ENCODE results near the gene KCNIP4. TPM values are rescaled to one million over a fixed set of nuclear protein-coding genes. Genes with fewer than 3 reads are reported as not detected.

The KCNIP4 gene
- total RNA-seq, 1 donor from 2014 or later: not detected

DNA sequence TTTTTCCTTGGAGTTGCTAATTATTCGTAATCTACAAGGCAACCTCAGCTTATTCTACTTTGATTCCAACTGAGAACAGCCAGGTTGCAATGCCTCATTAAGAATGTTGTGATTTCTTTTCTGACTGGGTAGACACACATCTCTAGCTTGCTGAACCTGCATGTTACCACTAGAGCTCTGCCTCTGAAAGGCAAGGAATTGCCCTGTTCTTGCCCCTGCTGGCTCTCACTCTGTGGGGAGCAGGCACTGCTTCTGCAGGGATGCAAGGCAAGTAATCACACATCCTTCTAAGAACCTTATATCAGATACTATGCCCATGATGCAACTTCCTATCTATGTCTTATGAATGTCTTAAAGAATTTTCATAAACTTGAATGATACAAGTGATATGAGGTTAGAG lies 745.2 kb downstream of the KCNIP4 start:
- H3K27ac ChIP-seq (replicated peaks): no peak overlapping the region
- TF ChIP-seq, protein P1, sequence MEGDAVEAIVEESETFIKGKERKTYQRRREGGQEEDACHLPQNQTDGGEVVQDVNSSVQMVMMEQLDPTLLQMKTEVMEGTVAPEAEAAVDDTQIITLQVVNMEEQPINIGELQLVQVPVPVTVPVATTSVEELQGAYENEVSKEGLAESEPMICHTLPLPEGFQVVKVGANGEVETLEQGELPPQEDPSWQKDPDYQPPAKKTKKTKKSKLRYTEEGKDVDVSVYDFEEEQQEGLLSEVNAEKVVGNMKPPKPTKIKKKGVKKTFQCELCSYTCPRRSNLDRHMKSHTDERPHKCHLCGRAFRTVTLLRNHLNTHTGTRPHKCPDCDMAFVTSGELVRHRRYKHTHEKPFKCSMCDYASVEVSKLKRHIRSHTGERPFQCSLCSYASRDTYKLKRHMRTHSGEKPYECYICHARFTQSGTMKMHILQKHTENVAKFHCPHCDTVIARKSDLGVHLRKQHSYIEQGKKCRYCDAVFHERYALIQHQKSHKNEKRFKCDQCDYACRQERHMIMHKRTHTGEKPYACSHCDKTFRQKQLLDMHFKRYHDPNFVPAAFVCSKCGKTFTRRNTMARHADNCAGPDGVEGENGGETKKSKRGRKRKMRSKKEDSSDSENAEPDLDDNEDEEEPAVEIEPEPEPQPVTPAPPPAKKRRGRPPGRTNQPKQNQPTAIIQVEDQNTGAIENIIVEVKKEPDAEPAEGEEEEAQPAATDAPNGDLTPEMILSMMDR (IDR thresholded peaks at IDR 0.05; ENCODE audit: borderline replicate concordance): no peak
- DNase-seq: no peak
- no peaks in the 10 kb centered on the region for H3K27me3 ChIP-seq (ENCODE audit: low read depth)
- no peaks in the 10 kb centered on the region for H3K36me3 ChIP-seq
- peaks cover 13% of the 10 kb centered on the region for H3K9me3 ChIP-seq (replicated peaks)
- H3K4me1 ChIP-seq: no peaks in the 10 kb centered on the region
- no peak overlapping the region for H3K4me3 ChIP-seq
- intact Hi-C loops (cut with micrococcal nuclease): no loop called here

DNA sequence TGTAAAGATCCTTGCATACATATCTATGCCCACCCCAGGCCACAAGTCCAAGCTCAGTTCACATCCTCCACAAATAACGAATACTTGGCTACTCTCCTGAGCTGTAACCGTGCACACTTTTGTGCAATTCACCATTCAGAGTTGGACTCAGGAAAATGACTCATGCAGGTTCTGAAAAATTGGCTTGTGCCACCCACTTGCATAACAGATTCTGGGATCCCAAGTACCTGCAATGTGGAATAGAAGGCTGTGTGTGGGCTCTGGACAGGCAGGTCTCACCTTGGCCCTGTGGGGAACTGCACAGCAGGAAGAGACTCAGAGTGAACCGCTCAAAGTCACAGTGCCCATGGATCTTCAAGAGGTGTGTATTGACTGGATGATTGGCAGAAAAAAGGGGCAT lies 745.6 kb downstream of the KCNIP4 start:
- no peaks in the 10 kb centered on the region for H3K27me3 ChIP-seq (ENCODE audit: low read depth)
- H3K27ac ChIP-seq (replicated peaks): no peak overlapping the region

DNA sequence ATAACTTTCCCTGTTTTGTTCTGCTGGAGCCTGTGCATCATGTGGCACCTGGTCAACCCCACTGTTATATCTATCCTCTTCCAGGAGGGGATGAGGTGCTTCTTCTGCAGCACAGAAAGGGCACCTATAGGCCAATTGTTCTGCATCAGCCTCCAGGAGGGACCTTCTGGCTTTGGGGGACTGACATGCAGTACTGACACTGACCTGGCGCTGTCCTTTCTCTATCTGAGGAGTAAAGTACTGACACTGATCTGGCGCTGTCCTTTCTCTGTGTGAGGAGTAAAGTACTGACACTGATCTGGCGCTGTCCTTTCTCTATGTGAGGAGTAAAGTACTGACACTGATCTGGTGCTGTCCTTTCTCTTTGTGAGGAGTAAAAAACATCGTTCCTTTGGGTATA lies 749.9 kb downstream of the KCNIP4 start:
- DNase-seq: no peak
- intact Hi-C loops (cut with micrococcal nuclease): no loop called here
- H3K4me3 ChIP-seq: no peak overlapping the region
- H3K4me1 ChIP-seq: no peaks in the 10 kb centered on the region
- H3K9me3 ChIP-seq (replicated peaks): peaks cover 19% of the 10 kb centered on the region
- TF ChIP-seq, protein P1 (IDR thresholded peaks at IDR 0.05; ENCODE audit: borderline replicate concordance): no peak
- no peaks in the 10 kb centered on the region for H3K27me3 ChIP-seq (ENCODE audit: low read depth)
- H3K36me3 ChIP-seq: no peaks in the 10 kb centered on the region
- H3K27ac ChIP-seq (replicated peaks): no peak overlapping the region

More for the DNA sequence above, 745.6 kb downstream of the KCNIP4 start:
- Histone ChIP-seq H3K36me3 (no peaks in the 10 kb centered on the region), H3K9me3 (replicated peaks) (peaks cover 14% of the 10 kb centered on the region), H3K4me3 (no peak overlapping the region), H3K4me1 (no peaks in the 10 kb centered on the region)
- no peak for DNase-seq
- TF ChIP-seq, protein P1 (IDR thresholded peaks at IDR 0.05; ENCODE audit: borderline replicate concordance): no peak
- intact Hi-C loops (cut with micrococcal nuclease): no loop called here

DNA sequence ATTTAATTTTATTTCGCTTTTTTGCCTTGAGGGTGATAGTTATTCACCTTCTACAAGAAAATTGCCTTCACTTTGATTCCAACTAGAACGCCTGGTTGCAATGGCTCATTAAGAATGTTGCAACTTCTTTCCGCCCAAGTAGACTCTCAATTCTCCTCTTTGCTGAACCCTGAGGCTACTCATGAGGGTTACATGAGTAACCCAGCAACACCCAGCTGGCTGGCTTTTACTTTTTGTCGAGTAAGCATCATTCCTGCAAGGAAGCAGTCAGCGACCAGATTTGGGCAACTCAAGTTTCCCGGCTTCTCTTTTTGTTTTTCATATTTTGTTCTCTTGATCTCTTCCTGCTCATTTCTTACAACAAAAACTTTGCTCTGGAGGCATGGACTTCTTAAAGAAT lies 752.9 kb downstream of the KCNIP4 start:
- no peaks in the 10 kb centered on the region for H3K27me3 ChIP-seq (ENCODE audit: low read depth)
- no peak for DNase-seq
- H3K36me3 ChIP-seq: no peaks in the 10 kb centered on the region
- peaks cover 14% of the 10 kb centered on the region for H3K9me3 ChIP-seq (replicated peaks)
- H3K4me1 ChIP-seq: no peaks in the 10 kb centered on the region
- intact Hi-C loops (cut with micrococcal nuclease): no loop called here
- H3K4me3 ChIP-seq: no peak overlapping the region
- TF ChIP-seq, protein P1 (IDR thresholded peaks at IDR 0.05; ENCODE audit: borderline replicate concordance): no peak
- H3K27ac ChIP-seq (replicated peaks): no peak overlapping the region

DNA sequence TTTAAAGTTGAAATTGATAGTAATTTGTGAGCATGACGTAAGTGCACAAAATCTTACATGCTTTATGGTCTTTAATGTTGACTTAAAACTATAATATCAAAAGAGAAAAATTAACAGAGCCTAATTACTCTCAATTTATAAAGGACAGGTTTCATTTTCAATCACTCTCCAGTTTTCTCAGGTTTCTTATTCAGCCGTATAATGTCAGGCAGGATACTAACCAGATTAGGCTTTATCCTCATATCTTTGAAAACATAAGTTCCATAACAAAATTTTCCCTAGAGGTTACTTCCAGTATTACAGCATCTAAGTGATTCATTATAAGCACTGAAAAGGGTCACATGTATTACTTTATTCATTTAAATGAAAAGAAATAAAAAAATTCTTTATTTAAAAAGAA lies 756.2 kb downstream of the KCNIP4 start:
- Histone ChIP-seq H3K36me3 (no peaks in the 10 kb centered on the region), H3K4me1 (no peaks in the 10 kb centered on the region), H3K27ac (replicated peaks) (no peak overlapping the region), H3K9me3 (replicated peaks) (peaks cover 5% of the 10 kb centered on the region), H3K27me3 (ENCODE audit: low read depth) (no peaks in the 10 kb centered on the region), H3K4me3 (no peak overlapping the region)
- DNase-seq: no peak
- TF ChIP-seq, protein P1 (IDR thresholded peaks at IDR 0.05; ENCODE audit: borderline replicate concordance): no peak
- intact Hi-C loops (cut with micrococcal nuclease): no loop called here

DNA sequence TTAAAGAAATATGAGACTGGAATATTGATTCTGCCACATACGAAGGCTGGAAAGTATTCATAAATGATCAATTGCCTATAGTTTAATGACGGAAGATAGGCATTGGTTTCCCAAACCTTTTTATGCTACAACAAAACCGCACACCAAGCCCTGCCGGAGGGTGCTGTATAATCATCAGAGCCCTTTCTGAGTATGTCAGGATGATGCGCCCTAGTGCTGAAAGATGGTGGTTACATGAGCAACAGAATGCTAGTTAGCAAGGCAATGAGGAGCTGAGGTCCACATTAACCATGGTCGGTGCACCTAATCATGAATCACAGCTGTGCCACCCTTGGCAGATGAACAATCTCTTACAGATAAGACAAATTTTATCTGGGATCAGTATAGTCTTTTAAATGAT lies 757.3 kb downstream of the KCNIP4 start:
- Histone ChIP-seq H3K36me3 (no peaks in the 10 kb centered on the region), H3K4me1 (no peaks in the 10 kb centered on the region), H3K27ac (replicated peaks) (no peak overlapping the region), H3K27me3 (ENCODE audit: low read depth) (no peaks in the 10 kb centered on the region), H3K4me3 (no peak overlapping the region), H3K9me3 (replicated peaks) (peaks cover 5% of the 10 kb centered on the region)
- intact Hi-C loops (cut with micrococcal nuclease): no loop called here
- no peak for DNase-seq
- TF ChIP-seq, protein P1 (IDR thresholded peaks at IDR 0.05; ENCODE audit: borderline replicate concordance): no peak

All from left ventricle myocardium inferior (tissue), 1 donor.